ENCODE data around the gene DISP3.

DNA sequence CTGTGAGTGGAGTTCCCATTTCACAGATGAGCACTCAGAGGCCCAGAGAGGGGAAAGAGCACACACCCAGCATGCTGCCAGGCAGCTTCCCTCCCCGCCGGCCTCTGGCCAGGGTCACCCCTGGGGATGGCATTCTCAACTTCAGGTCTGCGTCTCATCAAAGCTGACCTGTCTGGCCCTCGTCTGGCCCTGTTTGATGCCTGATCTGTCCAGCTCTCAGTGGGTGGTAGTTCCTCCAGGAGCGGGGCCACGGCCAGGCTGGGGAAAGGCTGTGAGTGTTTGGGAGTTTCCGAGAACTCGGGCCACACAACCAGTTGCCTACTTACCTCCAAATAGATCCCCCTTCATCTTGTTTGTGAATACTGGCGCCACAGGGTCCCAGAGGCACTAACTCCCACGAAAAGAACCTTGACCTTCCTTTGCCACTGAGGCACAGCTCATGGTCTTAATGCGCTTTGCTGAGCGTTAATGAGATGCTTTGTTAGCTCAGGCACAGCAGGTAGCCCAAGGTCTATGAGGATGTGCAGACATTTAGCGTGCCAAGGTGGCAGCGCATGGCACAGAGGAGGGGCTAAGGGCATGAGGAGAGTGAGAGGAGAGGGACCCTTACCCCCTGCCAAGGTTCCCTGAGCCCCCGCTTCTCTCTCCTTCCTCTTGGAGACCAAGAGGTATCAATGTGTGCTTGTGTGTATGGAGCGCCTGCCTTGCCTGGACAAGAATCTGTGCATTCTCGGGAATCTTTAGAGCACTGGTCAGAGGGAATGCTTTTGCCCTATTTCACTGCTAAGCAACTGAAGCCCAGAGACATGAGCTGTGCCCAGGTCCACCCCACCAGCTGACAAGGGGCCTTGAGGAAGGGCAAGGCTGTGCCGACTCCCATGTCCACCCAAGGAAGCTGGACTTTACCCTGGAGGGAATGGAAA, 61.2 kb downstream of the DISP3 start:
- TF ChIP-seq, protein P1, sequence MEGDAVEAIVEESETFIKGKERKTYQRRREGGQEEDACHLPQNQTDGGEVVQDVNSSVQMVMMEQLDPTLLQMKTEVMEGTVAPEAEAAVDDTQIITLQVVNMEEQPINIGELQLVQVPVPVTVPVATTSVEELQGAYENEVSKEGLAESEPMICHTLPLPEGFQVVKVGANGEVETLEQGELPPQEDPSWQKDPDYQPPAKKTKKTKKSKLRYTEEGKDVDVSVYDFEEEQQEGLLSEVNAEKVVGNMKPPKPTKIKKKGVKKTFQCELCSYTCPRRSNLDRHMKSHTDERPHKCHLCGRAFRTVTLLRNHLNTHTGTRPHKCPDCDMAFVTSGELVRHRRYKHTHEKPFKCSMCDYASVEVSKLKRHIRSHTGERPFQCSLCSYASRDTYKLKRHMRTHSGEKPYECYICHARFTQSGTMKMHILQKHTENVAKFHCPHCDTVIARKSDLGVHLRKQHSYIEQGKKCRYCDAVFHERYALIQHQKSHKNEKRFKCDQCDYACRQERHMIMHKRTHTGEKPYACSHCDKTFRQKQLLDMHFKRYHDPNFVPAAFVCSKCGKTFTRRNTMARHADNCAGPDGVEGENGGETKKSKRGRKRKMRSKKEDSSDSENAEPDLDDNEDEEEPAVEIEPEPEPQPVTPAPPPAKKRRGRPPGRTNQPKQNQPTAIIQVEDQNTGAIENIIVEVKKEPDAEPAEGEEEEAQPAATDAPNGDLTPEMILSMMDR (IDR thresholded peaks at IDR 0.05) = no peak
- no peak for TF ChIP-seq EP300 (IDR thresholded peaks at IDR 0.05)

Measured in ovary (tissue), 3 donors.